ENCODE measurements around the gene RASL11B. TPM values are rescaled to one million over a fixed set of nuclear protein-coding genes. Genes with fewer than 3 reads are reported as not detected.

The RASL11B gene
- total RNA-seq, 1 donor from 2014 or later: 4.4 TPM

GRCh38 chr4:52822583-52822971 lies 39.5 kb upstream of the RASL11B start:
- FAIRE-seq (no peak), DNase-seq (ENCODE audit: low read depth) (peak; percentile 25)
- no peaks in the 10 kb centered on the region for H3K27me3 ChIP-seq (ENCODE audit: insufficient read depth, low read length)
- H3K9me3 ChIP-seq (ENCODE audit: insufficient read depth, low read depth, low read length): no peaks in the 10 kb centered on the region
- no peak overlapping the region for H3K4me2 ChIP-seq (ENCODE audit: low read length)
- no peaks in the 10 kb centered on the region for H3K79me2 ChIP-seq (ENCODE audit: insufficient read depth, low read length)
- H3K36me3 ChIP-seq (ENCODE audit: insufficient read depth, low read length): no peaks in the 10 kb centered on the region
- no peaks in the 10 kb centered on the region for H4K20me1 ChIP-seq (ENCODE audit: insufficient read depth, low read length)
- H3K4me3 ChIP-seq (ENCODE audit: insufficient read depth, low read depth, low read length): no peak overlapping the region
- Mint-ChIP-seq H3K36me3 (ENCODE audit: low read depth, unreplicated experiment) (no peaks in the 10 kb centered on the region), H3K27ac (ENCODE audit: unreplicated experiment) (no peak overlapping the region), H3K4me1 (ENCODE audit: low read depth, unreplicated experiment) (peaks cover 35% of the 10 kb centered on the region), H3K27me3 (ENCODE audit: low read depth, unreplicated experiment) (no peaks in the 10 kb centered on the region), H3K9me3 (ENCODE audit: unreplicated experiment) (peaks cover 3% of the 10 kb centered on the region), H3K4me3 (ENCODE audit: unreplicated experiment) (no peak overlapping the region)
- no peak overlapping the region for H3K9ac ChIP-seq (ENCODE audit: low read length)
- no peak overlapping the region for H3K27ac ChIP-seq (ENCODE audit: low read depth, low read length)
- peaks cover 12% of the 10 kb centered on the region for H3K4me1 ChIP-seq (ENCODE audit: insufficient read depth, low read length)
- no peak overlapping the region for H2AFZ ChIP-seq (ENCODE audit: low read depth, low read length)
- no peak for TF ChIP-seq CTCF (IDR thresholded peaks at IDR 0.05; ENCODE audit: insufficient read depth, low read depth, low read length)
- no peak for TF ChIP-seq EZH2 (IDR thresholded peaks at IDR 0.05; ENCODE audit: insufficient read depth, low read length)

- no peak for TF ChIP-seq CTCF (IDR thresholded peaks at IDR 0.05; ENCODE audit: insufficient read depth, low read depth, low read length)
- no peak for TF ChIP-seq EZH2 (IDR thresholded peaks at IDR 0.05; ENCODE audit: insufficient read depth, low read length)
- Histone ChIP-seq H3K4me1 (ENCODE audit: insufficient read depth, low read length) (peaks cover 12% of the 10 kb centered on the region), H3K4me2 (ENCODE audit: low read length) (no peak overlapping the region), H3K4me3 (ENCODE audit: insufficient read depth, low read depth, low read length) (no peak overlapping the region), H3K36me3 (ENCODE audit: insufficient read depth, low read length) (no peaks in the 10 kb centered on the region), H3K27ac (ENCODE audit: low read depth, low read length) (no peak overlapping the region), H3K27me3 (ENCODE audit: insufficient read depth, low read length) (no peaks in the 10 kb centered on the region), H4K20me1 (ENCODE audit: insufficient read depth, low read length) (no peaks in the 10 kb centered on the region), H3K9me3 (ENCODE audit: insufficient read depth, low read depth, low read length) (no peaks in the 10 kb centered on the region), H3K9ac (ENCODE audit: low read length) (no peak overlapping the region), H2AFZ (ENCODE audit: low read depth, low read length) (no peak overlapping the region), H3K79me2 (ENCODE audit: insufficient read depth, low read length) (no peaks in the 10 kb centered on the region)
- Mint-ChIP-seq H3K9me3 (ENCODE audit: unreplicated experiment) (peaks cover 3% of the 10 kb centered on the region), H3K4me3 (ENCODE audit: unreplicated experiment) (no peak overlapping the region), H3K27ac (ENCODE audit: unreplicated experiment) (peak overlapping the region; percentile 63), H3K4me1 (ENCODE audit: low read depth, unreplicated experiment) (peaks cover 35% of the 10 kb centered on the region), H3K36me3 (ENCODE audit: low read depth, unreplicated experiment) (no peaks in the 10 kb centered on the region), H3K27me3 (ENCODE audit: low read depth, unreplicated experiment) (no peaks in the 10 kb centered on the region)
- peak; percentile 79 for DNase-seq (ENCODE audit: low read depth)
- peak; percentile 13 for FAIRE-seq
Measured at GRCh38 chr4:52822972-52823701, 39.0 kb upstream of the RASL11B start.

- TF ChIP-seq CTCF (IDR thresholded peaks at IDR 0.05; ENCODE audit: insufficient read depth, low read depth, low read length) (no peak), EZH2 (IDR thresholded peaks at IDR 0.05; ENCODE audit: insufficient read depth, low read length) (no peak)
- H3K27me3 Mint-ChIP-seq (ENCODE audit: low read depth, unreplicated experiment): no peaks in the 10 kb centered on the region
- no peak overlapping the region for H3K27ac Mint-ChIP-seq (ENCODE audit: unreplicated experiment)
- Histone ChIP-seq H3K79me2 (ENCODE audit: insufficient read depth, low read length) (no peaks in the 10 kb centered on the region), H3K4me2 (ENCODE audit: low read length) (no peak overlapping the region), H3K27ac (ENCODE audit: low read depth, low read length) (no peak overlapping the region), H3K9me3 (ENCODE audit: insufficient read depth, low read depth, low read length) (no peaks in the 10 kb centered on the region), H3K27me3 (ENCODE audit: insufficient read depth, low read length) (no peaks in the 10 kb centered on the region), H4K20me1 (ENCODE audit: insufficient read depth, low read length) (no peaks in the 10 kb centered on the region), H3K4me1 (ENCODE audit: insufficient read depth, low read length) (peaks cover 12% of the 10 kb centered on the region), H3K36me3 (ENCODE audit: insufficient read depth, low read length) (no peaks in the 10 kb centered on the region), H2AFZ (ENCODE audit: low read depth, low read length) (no peak overlapping the region), H3K9ac (ENCODE audit: low read length) (no peak overlapping the region), H3K4me3 (ENCODE audit: insufficient read depth, low read depth, low read length) (no peak overlapping the region)
- peaks cover 3% of the 10 kb centered on the region for H3K9me3 Mint-ChIP-seq (ENCODE audit: unreplicated experiment)
- FAIRE-seq (no peak), DNase-seq (ENCODE audit: low read depth) (no peak)
- no peak overlapping the region for H3K4me3 Mint-ChIP-seq (ENCODE audit: unreplicated experiment)
- H3K36me3 Mint-ChIP-seq (ENCODE audit: low read depth, unreplicated experiment): no peaks in the 10 kb centered on the region
- peaks cover 35% of the 10 kb centered on the region for H3K4me1 Mint-ChIP-seq (ENCODE audit: low read depth, unreplicated experiment)
Measured at GRCh38 chr4:52823702-52824092, 38.4 kb upstream of the RASL11B start.

All from astrocyte (in vitro differentiated cells and primary cell).